Activated gamma-delta T cell treated with anti-CD3 and anti-CD28 coated beads, Interleukin-2, amount 50 U/mL, for 16 hours (primary cell): Measurements from ENCODE around the gene NOXO1.
"Not testable (repeated sequence)": the region's sequence is repeated elsewhere in the genome, so short reads cannot be mapped to it uniquely, and the experiment has no call there.

Source experiments
- DNase-seq: peaks from one replicate; pipeline ENCODE4 v3.0.0-alpha.2; 2020; ENCODE audit warnings: low read depth

Gene NOXO1

GRCh38 chr16:1981398-1981836 lies at the start of gene NOXO1:
TSS of gene NOXO1 (minus strand) at chr16:1981469. CDS start at chr16:1981179, 290 bp downstream.
- DNase-seq: no peak

GRCh38 chr16:2030036-2030435 lies 48.8 kb upstream of the NOXO1 start:
- no peak for DNase-seq

- DNase-seq: no peak
Measured at GRCh38 chr16:2029350-2029749, 48.1 kb upstream of the NOXO1 start.

DNA sequence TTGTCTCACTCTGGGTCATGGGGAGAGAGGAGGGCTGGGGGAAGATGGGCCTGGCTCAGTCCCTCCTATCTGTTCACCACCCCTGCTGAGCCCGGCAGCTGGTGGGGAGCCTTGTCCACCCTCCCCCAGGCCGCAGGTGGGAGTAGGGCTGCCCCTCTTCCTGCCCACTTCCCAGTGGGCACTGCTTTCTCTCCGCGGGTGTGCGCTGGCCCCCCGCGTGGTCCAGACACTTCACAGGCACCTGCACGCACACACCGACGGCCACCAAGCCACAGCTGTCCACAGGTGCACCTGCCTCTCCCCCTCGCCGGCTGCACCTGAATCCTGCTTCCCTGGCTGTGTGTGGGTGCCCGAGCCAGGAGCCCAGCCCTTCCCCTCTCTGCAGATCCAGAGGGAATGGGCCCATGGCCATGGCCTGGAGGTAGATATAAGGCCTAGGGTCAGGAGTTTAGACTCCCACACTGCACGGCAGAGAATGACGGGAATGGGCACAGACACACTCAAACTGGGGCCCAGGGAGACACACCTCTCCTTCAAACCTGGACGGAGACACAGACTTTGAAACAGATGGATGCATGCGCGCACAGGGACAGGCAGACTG lies 47.5 kb upstream of the NOXO1 start:
- DNase-seq: no peak

DNA sequence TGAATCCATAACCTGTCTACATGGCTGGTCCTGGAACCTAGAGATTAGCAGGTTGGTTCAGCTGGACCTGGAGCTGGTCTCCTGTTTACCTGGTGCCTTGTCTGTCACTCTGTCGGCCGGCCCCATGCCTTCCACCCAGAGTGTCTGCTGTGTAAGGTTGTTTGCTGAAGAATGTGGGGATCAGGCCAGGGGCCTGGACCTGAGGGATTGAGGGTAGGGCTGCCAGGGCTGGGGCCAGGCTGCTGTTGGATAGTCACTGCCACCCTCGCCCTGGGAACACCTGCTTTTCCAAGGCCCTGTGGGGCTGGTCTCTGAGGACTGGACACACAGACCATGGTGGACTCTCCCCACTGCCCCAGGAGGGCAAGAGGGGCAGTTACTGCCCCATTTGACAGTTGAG lies 46.9 kb upstream of the NOXO1 start:
- DNase-seq: no peak

GRCh38 chr16:2027024-2028010 lies 46.0 kb upstream of the NOXO1 start:
- no peak for DNase-seq

- no peak for DNase-seq
Measured at GRCh38 chr16:2026461-2027023, 45.3 kb upstream of the NOXO1 start, which contains the start of gene NHERF2. TSS of gene NHERF2 (plus strand) at chr16:2026902. CDS start at chr16:2027006, 104 bp downstream.

DNA sequence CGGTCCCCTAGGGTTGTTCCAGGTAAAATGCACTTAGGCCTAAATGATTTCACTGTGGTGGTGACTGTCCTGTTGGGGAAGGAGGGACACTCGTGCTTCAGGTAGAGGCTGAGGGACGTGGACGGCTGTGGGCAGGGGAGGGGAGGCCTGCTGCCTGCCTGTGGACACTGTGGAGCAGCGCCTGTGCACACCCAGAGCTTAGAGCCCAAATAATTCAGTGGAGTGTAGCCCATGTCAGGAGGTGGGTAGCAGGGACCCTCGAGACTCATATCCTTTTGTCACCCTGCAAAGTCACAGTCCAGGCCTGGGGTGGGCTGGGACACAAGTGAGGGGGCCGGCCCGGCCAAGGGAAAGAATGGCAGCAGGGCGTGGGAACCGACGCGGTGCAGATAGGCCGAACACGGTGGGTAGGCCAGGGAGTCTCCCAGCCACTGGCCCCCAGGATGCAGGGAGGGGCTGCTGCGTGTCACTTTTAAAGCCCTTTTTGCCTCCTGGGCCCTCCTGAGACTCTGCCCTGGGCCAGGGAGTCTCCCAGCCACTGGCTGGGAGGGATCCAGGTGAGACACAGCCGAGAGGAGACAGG lies 44.7 kb upstream of the NOXO1 start:
- no peak for DNase-seq

DNA sequence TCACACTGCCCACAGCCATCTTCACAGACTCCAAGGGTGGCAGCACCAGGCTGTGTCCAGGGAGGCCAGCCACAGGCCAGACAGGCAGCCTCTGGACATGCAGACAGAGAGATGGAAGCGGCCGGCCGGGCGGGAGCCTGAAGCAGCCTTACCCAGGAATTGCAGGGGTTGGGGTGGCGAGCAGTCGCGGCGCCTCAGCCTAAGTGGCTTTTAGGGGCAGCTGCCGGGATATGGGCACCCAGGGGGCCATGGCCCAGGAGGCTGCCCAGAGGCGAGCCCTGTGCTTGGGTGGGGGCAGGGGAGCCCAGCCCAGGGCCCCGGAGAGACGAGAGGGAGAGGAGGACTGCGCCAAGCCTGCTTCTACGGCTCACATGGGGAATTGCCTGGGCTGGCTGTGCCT lies 44.0 kb upstream of the NOXO1 start:
- DNase-seq: no peak

GRCh38 chr16:2024032-2024420 lies 42.8 kb upstream of the NOXO1 start:
- no peak for DNase-seq

- peak; percentile 96 for DNase-seq
Measured at GRCh38 chr16:2023092-2024031, 42.1 kb upstream of the NOXO1 start.

DNA sequence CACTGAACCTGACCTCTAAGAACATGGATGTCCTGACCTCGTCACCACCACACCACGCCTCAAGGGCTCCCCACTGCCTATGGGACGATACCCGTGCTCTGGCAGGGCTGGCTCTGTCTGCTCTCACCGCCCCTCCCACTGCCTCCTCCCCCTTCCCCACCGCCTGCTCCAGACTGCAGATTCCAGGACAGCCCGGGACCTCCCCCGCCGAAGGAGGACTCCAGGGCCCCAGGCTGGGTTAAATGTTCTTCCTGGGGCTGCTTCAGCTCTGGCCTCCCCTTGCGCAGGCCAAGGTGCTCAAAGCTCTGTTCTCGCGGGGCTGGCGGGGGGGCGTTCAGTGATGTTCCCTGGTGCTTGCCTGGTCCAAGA lies 41.4 kb upstream of the NOXO1 start:
- DNase-seq: no peak

GRCh38 chr16:2019921-2020831 lies 38.9 kb upstream of the NOXO1 start:
- no peak for DNase-seq

GRCh38 chr16:2019518-2019920 lies 38.2 kb upstream of the NOXO1 start, which contains the start of gene NPW:
TSS of gene NPW (plus strand) at chr16:2019785.
- DNase-seq: no peak

GRCh38 chr16:2016407-2016922 lies 35.2 kb upstream of the NOXO1 start:
- no peak for DNase-seq

DNA sequence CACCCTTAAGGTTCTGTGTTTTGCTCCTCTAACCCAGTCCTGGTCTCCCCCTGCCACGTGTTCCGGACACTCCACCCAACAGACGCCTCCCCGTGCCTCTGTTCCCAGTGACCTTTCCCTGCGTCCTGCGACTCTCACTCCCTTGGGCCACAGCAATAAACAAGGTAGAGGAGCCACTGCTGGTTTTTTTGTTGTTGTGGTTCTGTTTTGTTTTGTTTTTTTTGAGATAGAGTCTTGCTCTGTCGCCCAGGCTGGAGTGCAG lies 34.6 kb upstream of the NOXO1 start:
- DNase-seq: no peak

DNA sequence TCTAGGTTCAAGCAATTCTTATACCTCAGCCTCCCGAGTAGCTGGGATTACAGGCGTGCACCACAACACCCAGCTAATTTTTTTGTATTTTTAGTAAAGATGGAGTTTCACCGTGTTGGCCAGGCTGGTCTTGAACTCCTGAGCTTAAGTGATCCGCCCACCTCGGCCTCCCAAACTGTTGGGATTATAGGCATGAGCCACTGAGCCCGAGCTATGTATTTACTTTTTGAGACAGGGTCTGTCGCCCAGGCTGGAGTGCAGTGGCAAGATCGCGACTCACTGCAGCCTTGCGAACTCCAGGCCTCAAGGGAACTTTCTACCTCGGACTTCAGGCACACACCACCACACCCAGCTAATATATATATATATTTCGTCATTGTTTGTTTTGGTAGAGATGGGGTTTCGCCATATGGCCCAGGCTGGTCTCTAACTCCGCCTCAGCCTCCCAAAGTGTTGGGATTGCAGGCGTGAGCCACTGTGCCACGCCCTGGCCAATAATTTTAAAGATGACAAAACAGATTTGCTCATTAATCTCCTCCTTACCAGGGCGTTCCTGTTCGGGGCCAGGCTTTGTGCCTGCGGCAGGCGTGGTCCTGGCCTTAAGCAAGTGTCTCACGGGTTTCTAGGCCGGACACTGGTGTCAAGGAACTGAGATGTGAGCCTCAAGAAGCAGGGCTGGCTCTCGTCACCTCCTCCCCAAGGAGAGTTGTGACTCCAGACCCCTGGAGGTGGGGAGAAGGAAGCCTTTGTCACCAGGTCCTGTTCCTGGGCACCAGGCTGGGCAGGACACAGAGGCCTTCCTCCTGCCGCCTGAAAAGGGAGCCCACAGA lies 34.1 kb upstream of the NOXO1 start:
- no peak for DNase-seq

DNA sequence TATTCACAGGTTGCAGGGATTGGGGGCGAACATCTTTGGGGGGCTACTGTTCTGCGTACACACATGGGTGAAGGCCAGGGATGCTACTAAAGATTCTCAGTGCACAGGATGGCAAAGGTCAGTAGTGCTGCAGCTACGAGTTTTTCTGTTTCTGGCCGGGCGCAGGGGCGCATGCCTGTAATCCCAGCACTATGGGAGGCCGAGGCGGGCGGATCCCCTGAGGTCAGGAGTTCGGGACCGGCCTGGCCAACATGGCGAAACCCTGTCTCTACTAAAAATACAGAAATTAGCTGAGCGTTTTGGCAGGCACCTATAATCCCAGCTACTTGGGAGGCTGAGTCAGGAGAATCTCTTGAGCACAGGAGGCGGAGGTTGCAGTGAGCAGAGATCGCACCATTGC lies 32.3 kb upstream of the NOXO1 start:
- DNase-seq: no peak

GRCh38 chr16:2011726-2012125 lies 30.5 kb upstream of the NOXO1 start:
- DNase-seq: not testable (repeated sequence)
